ENCODE results near the gene DAPP1. TPM values are rescaled to one million over a fixed set of nuclear protein-coding genes. Genes with fewer than 3 reads are reported as not detected.
"Not testable (repeated sequence)": the region's sequence is repeated elsewhere in the genome, so short reads cannot be mapped to it uniquely, and the experiment has no call there.

The DAPP1 gene
- polyA plus RNA-seq, 3 donors: 63.1 to 125 (median 87.2) TPM

GRCh38 chr4:99827857-99828256, 11.2 kb downstream of the DAPP1 start:
- Mint-ChIP-seq H3K36me3 (peaks cover 22 to 32% of the 10 kb centered on the region in 2 donors), H3K27ac (peak overlapping the region; percentile 61 to 85 (median 76)), H3K9me3 (no peaks in the 10 kb centered on the region), H3K27me3 (ENCODE audit: low read depth in 3 of 3) (no peaks in the 10 kb centered on the region), H3K4me3 (no peak overlapping the region), H3K4me1 (peaks cover 58% of the 10 kb centered on the region)
- peak in 1 of 3 donors; percentile 24 for DNase-seq
- no peaks in the 10 kb centered on the region for H3K9me3 ChIP-seq (replicated peaks in 1 of 2; ENCODE audit: control insufficient read depth in 1 of 2, insufficient read depth in 1 of 2, low read length in 2 of 2)
- intact Hi-C loops (cut with micrococcal nuclease): no loop called here
- H3K27ac ChIP-seq (ENCODE audit: low read depth in 1 of 2, low read length in 2 of 2): peak overlapping the region in 1 of 2 donors; percentile 63
- H3K27me3 ChIP-seq (ENCODE audit: control insufficient read depth in 2 of 2, insufficient read depth in 2 of 2, low read length in 2 of 2): no peaks in the 10 kb centered on the region
- H3K9ac ChIP-seq (ENCODE audit: insufficient read depth, low read length, poor library complexity, severe bottlenecking): no peak overlapping the region
- no CpG with 5 or more reads among the region's 1 CpG for WGBS (ENCODE audit: insufficient coverage)
- H3K36me3 ChIP-seq (replicated peaks in 1 of 2; ENCODE audit: control insufficient read depth in 1 of 2, insufficient read depth in 2 of 2, low read length in 2 of 2): peaks cover 3 to 34% of the 10 kb centered on the region in 2 donors
- peaks cover 100% of the 10 kb centered on the region for H4K20me1 ChIP-seq (ENCODE audit: insufficient read depth, low read length)
- no peak overlapping the region for H2AFZ ChIP-seq (ENCODE audit: insufficient read depth, low read depth, low read length, poor library complexity, severe bottlenecking)
- peaks cover 33 to 58% of the 10 kb centered on the region in 2 donors for H3K4me1 ChIP-seq (ENCODE audit: control insufficient read depth in 1 of 2, insufficient read depth in 2 of 2, low read length in 2 of 2)
- no peak for TF ChIP-seq CTCF (IDR thresholded peaks at IDR 0.05)
- H3K79me2 ChIP-seq (ENCODE audit: insufficient read depth, low read length): peaks cover 100% of the 10 kb centered on the region
- H3K4me3 ChIP-seq (replicated peaks in 1 of 3; ENCODE audit: low read depth in 2 of 3, low read length in 3 of 3): peak overlapping the region in 1 of 3 experiments; percentile 10
- H3K4me2 ChIP-seq (replicated peaks; ENCODE audit: extremely low read depth, low read length, poor library complexity, severe bottlenecking): peak overlapping the region; percentile 19

- H3K9me3 Mint-ChIP-seq: no peaks in the 10 kb centered on the region
- no peak overlapping the region for H3K4me3 Mint-ChIP-seq
- H3K4me1 Mint-ChIP-seq: peaks cover 56% of the 10 kb centered on the region
- peaks cover 3 to 38% of the 10 kb centered on the region in 2 donors for H3K36me3 ChIP-seq (replicated peaks in 1 of 2; ENCODE audit: control insufficient read depth in 1 of 2, insufficient read depth in 2 of 2, low read length in 2 of 2)
- DNase-seq: no peak
- peak overlapping the region in 5 of 7 donors; percentile 39 to 82 (median 55) for H3K27ac Mint-ChIP-seq
- H3K9ac ChIP-seq (ENCODE audit: insufficient read depth, low read length, poor library complexity, severe bottlenecking): no peak overlapping the region
- intact Hi-C loops (cut with micrococcal nuclease): no loop called here
- 80% methylated on average over 1 of the region's 1 CpG for WGBS (ENCODE audit: insufficient coverage)
- H2AFZ ChIP-seq (ENCODE audit: insufficient read depth, low read depth, low read length, poor library complexity, severe bottlenecking): no peak overlapping the region
- no peaks in the 10 kb centered on the region for H3K27me3 Mint-ChIP-seq (ENCODE audit: low read depth in 3 of 3)
- H3K36me3 Mint-ChIP-seq: peaks cover 21 to 31% of the 10 kb centered on the region in 2 donors
- no peak overlapping the region for H3K4me3 ChIP-seq (replicated peaks in 1 of 3; ENCODE audit: low read depth in 2 of 3, low read length in 3 of 3)
- H3K4me1 ChIP-seq (ENCODE audit: control insufficient read depth in 1 of 2, insufficient read depth in 2 of 2, low read length in 2 of 2): peaks cover 30 to 53% of the 10 kb centered on the region in 2 donors
- no peaks in the 10 kb centered on the region for H3K9me3 ChIP-seq (replicated peaks in 1 of 2; ENCODE audit: control insufficient read depth in 1 of 2, insufficient read depth in 1 of 2, low read length in 2 of 2)
- H3K4me2 ChIP-seq (replicated peaks; ENCODE audit: extremely low read depth, low read length, poor library complexity, severe bottlenecking): peak overlapping the region; percentile 19
- peaks cover 100% of the 10 kb centered on the region for H4K20me1 ChIP-seq (ENCODE audit: insufficient read depth, low read length)
- peak overlapping the region in 1 of 2 donors; percentile 61 for H3K27ac ChIP-seq (ENCODE audit: low read depth in 1 of 2, low read length in 2 of 2)
- peaks cover 100% of the 10 kb centered on the region for H3K79me2 ChIP-seq (ENCODE audit: insufficient read depth, low read length)
- no peaks in the 10 kb centered on the region for H3K27me3 ChIP-seq (ENCODE audit: control insufficient read depth in 2 of 2, insufficient read depth in 2 of 2, low read length in 2 of 2)
- TF ChIP-seq CTCF (IDR thresholded peaks at IDR 0.05): no peak
Observed at GRCh38 chr4:99828477-99828876, 11.8 kb downstream of the DAPP1 start.

- peaks cover 43% of the 10 kb centered on the region for H3K4me1 Mint-ChIP-seq
- H3K36me3 Mint-ChIP-seq: peaks cover 13 to 20% of the 10 kb centered on the region in 2 donors
- 96% methylated on average over 5 of the region's 5 CpGs for WGBS (ENCODE audit: insufficient coverage)
Observed at GRCh38 chr4:99830051-99830450, 13.4 kb downstream of the DAPP1 start.

More at GRCh38 chr4:99830051-99830450, 13.4 kb downstream of the DAPP1 start:
- Histone ChIP-seq H3K79me2 (ENCODE audit: insufficient read depth, low read length) (peaks cover 100% of the 10 kb centered on the region), H4K20me1 (ENCODE audit: insufficient read depth, low read length) (peaks cover 100% of the 10 kb centered on the region), H3K36me3 (replicated peaks in 1 of 2; ENCODE audit: control insufficient read depth in 1 of 2, insufficient read depth in 2 of 2, low read length in 2 of 2) (peaks cover 9 to 38% of the 10 kb centered on the region in 2 donors), H3K27ac (ENCODE audit: low read depth in 1 of 2, low read length in 2 of 2) (peak overlapping the region in 1 of 2 donors; percentile 40), H3K4me1 (ENCODE audit: control insufficient read depth in 1 of 2, insufficient read depth in 2 of 2, low read length in 2 of 2) (peaks cover 18 to 37% of the 10 kb centered on the region in 2 donors)
- H3K27me3 ChIP-seq (ENCODE audit: control insufficient read depth in 2 of 2, insufficient read depth in 2 of 2, low read length in 2 of 2); H3K9ac ChIP-seq (ENCODE audit: insufficient read depth, low read length, poor library complexity, severe bottlenecking); H3K9me3 ChIP-seq (replicated peaks in 1 of 2; ENCODE audit: control insufficient read depth in 1 of 2, insufficient read depth in 1 of 2, low read length in 2 of 2); H3K9me3 Mint-ChIP-seq; H2AFZ ChIP-seq (ENCODE audit: insufficient read depth, low read depth, low read length, poor library complexity, severe bottlenecking); H3K4me3 Mint-ChIP-seq; H3K27me3 Mint-ChIP-seq (ENCODE audit: low read depth in 3 of 3); H3K4me3 ChIP-seq (replicated peaks in 1 of 3; ENCODE audit: low read depth in 2 of 3, low read length in 3 of 3); H3K4me2 ChIP-seq (replicated peaks; ENCODE audit: extremely low read depth, low read length, poor library complexity, severe bottlenecking); DNase-seq; intact Hi-C loops (cut with micrococcal nuclease): not testable (repeated sequence)
- H3K27ac Mint-ChIP-seq: peak overlapping the region in 2 of 7 donors; percentile 10 to 43
